ENCODE measurements around the gene GPR52. TPM values are rescaled to one million over a fixed set of nuclear protein-coding genes. Genes with fewer than 3 reads are reported as not detected.

The GPR52 gene
- total RNA-seq, 1 donor from 2014 or later: 2.2 TPM

- Mint-ChIP-seq H3K27me3 (ENCODE audit: low read depth) (no peaks in the 10 kb centered on the region), H3K36me3 (no peaks in the 10 kb centered on the region), H3K9me3 (no peaks in the 10 kb centered on the region), H3K27ac (no peak overlapping the region), H3K4me3 (no peak overlapping the region), H3K4me1 (no peaks in the 10 kb centered on the region)
- DNase-seq (ENCODE audit: low spot score in 2 of 2, unreplicated experiment in 2 of 2): no peak
- TF ChIP-seq CTCF (IDR thresholded peaks at IDR 0.05; ENCODE audit: unreplicated experiment): no peak
These were observed 18.1 kb downstream of the GPR52 start for GRCh38 chr1:174465855-174466254.

GRCh38 chr1:174466607-174467006 is 18.8 kb downstream of the GPR52 start:
- no peak for TF ChIP-seq CTCF (IDR thresholded peaks at IDR 0.05; ENCODE audit: unreplicated experiment)
- H3K36me3 Mint-ChIP-seq: no peaks in the 10 kb centered on the region
- no peaks in the 10 kb centered on the region for H3K4me1 Mint-ChIP-seq
- H3K27ac Mint-ChIP-seq: no peak overlapping the region
- no peaks in the 10 kb centered on the region for H3K27me3 Mint-ChIP-seq (ENCODE audit: low read depth)
- no peaks in the 10 kb centered on the region for H3K9me3 Mint-ChIP-seq
- H3K4me3 Mint-ChIP-seq: no peak overlapping the region
- no peak for DNase-seq (ENCODE audit: low spot score in 2 of 2, unreplicated experiment in 2 of 2)

GRCh38 chr1:174469052-174469451 is 21.3 kb downstream of the GPR52 start:
- no peaks in the 10 kb centered on the region for H3K36me3 Mint-ChIP-seq
- DNase-seq (ENCODE audit: low spot score in 2 of 2, unreplicated experiment in 2 of 2): no peak
- H3K27ac Mint-ChIP-seq: no peak overlapping the region
- no peaks in the 10 kb centered on the region for H3K27me3 Mint-ChIP-seq (ENCODE audit: low read depth)
- H3K4me1 Mint-ChIP-seq: no peaks in the 10 kb centered on the region
- H3K4me3 Mint-ChIP-seq: no peak overlapping the region
- H3K9me3 Mint-ChIP-seq: no peaks in the 10 kb centered on the region
- TF ChIP-seq CTCF (IDR thresholded peaks at IDR 0.05; ENCODE audit: unreplicated experiment): no peak

GRCh38 chr1:174469687-174470086 is 21.9 kb downstream of the GPR52 start:
- no peaks in the 10 kb centered on the region for H3K9me3 Mint-ChIP-seq
- no peaks in the 10 kb centered on the region for H3K27me3 Mint-ChIP-seq (ENCODE audit: low read depth)
- no peak for TF ChIP-seq CTCF (IDR thresholded peaks at IDR 0.05; ENCODE audit: unreplicated experiment)
- no peaks in the 10 kb centered on the region for H3K4me1 Mint-ChIP-seq
- H3K27ac Mint-ChIP-seq: no peak overlapping the region
- no peak overlapping the region for H3K4me3 Mint-ChIP-seq
- no peaks in the 10 kb centered on the region for H3K36me3 Mint-ChIP-seq
- no peak for DNase-seq (ENCODE audit: low spot score in 2 of 2, unreplicated experiment in 2 of 2)

GRCh38 chr1:174479281-174479680 is 31.5 kb downstream of the GPR52 start:
- H3K4me1 Mint-ChIP-seq: no peaks in the 10 kb centered on the region
- H3K4me3 Mint-ChIP-seq: no peak overlapping the region
- H3K27me3 Mint-ChIP-seq (ENCODE audit: low read depth): no peaks in the 10 kb centered on the region

More at GRCh38 chr1:174479281-174479680, 31.5 kb downstream of the GPR52 start:
- Mint-ChIP-seq H3K27ac (no peak overlapping the region), H3K9me3 (peaks cover 3% of the 10 kb centered on the region), H3K36me3 (no peaks in the 10 kb centered on the region)
- DNase-seq (ENCODE audit: low spot score in 2 of 2, unreplicated experiment in 2 of 2): no peak
- TF ChIP-seq CTCF (IDR thresholded peaks at IDR 0.05; ENCODE audit: unreplicated experiment): no peak
